HEK293 (cell line): Measurements from ENCODE around the gene ESPNL.

Experiments used
- CTCF ChIA-PET: fragments of 350-600 bp; formaldehyde crosslinking; extraction: SDS; loops from one replicate; lab custom pipeline; 2021; ENCODE audit warnings: antibody characterized with exemption; lab: Yijun Ruan, JAX
- POLR2A ChIA-PET: fragments of 300-600 bp; formaldehyde crosslinking; extraction: SDS; loops from one replicate; lab custom pipeline; 2020; ENCODE audit warnings: antibody characterized with exemption, inconsistent platforms; lab: Yijun Ruan, JAX
- H3K27ac ChIP-seq: fragments of 200-500 bp; sonication (Bioruptor generic); 2 replicates; pipeline ENCODE4 v1.5.1; 2014; ENCODE audit warnings: low read depth, low read length, control low read depth, inconsistent platforms; ENCODE audit errors: extremely low read depth
- H3K36me3 ChIP-seq, 2 experiments: fragments of 200-500 bp in 1 of 2; sonication (Bioruptor generic) in 1 of 2; 1 replicate in 1 of 2; 2 replicates in 1 of 2; pipeline ENCODE4 v1.5.1; 2014 to 2017; ENCODE audit warnings: inconsistent platforms in 2 of 2, low read length in 2 of 2; ENCODE audit not compliant: control insufficient read depth in 2 of 2, insufficient read depth in 1 of 2
- H3K4me1 ChIP-seq: fragments of 200-500 bp; sonication (Bioruptor generic); 2 replicates; pipeline ENCODE4 v1.5.1; 2014; ENCODE audit warnings: mild to moderate bottlenecking, low read length, inconsistent platforms; ENCODE audit not compliant: control insufficient read depth, insufficient read depth
- H3K4me3 ChIP-seq: 2 replicates; pipeline ENCODE4 v1.5.1; 2011; ENCODE audit warnings: low read depth, mild to moderate bottlenecking, control low read depth, low read length, moderate library complexity
- H3K9me3 ChIP-seq: fragments of 200-500 bp; sonication (Bioruptor generic); 2 replicates; pipeline ENCODE4 v1.5.1; 2014; ENCODE audit warnings: low read depth, low read length, inconsistent platforms; ENCODE audit not compliant: control insufficient read depth, insufficient read depth
- EGR2 ChIP-seq: fragments of 450-650 bp; formaldehyde crosslinking; IDR thresholded peaks from 2 replicates; pipeline ENCODE4 v1.5.1; 2016; ENCODE audit warnings: low read depth, missing biosample characterization, missing genetic modification characterization
- GLI4 ChIP-seq: fragments of 450-650 bp; formaldehyde crosslinking; IDR thresholded peaks from 2 replicates; pipeline ENCODE4 v1.5.1; 2016; ENCODE audit warnings: missing biosample characterization, missing genetic modification characterization
- OSR2 ChIP-seq: fragments of 450-650 bp; formaldehyde crosslinking; IDR thresholded peaks from 2 replicates; pipeline ENCODE4 v1.5.1; 2016; ENCODE audit warnings: missing biosample characterization, missing genetic modification characterization
- PATZ1 ChIP-seq: fragments of 450-650 bp; formaldehyde crosslinking; IDR thresholded peaks from 2 replicates; pipeline ENCODE4 v1.5.1; 2016; ENCODE audit warnings: missing biosample characterization, missing genetic modification characterization
- PBX3 ChIP-seq: sonication (generic); formaldehyde crosslinking; IDR thresholded peaks from 2 replicates; pipeline ENCODE4 v1.8.1; 2022; ENCODE audit warnings: mild to moderate bottlenecking, moderate library complexity, missing genetic modification reagents
- ZBTB6 ChIP-seq: fragments of 450-650 bp; formaldehyde crosslinking; IDR thresholded peaks from 2 replicates; pipeline ENCODE4 v1.5.1; 2017; ENCODE audit warnings: missing biosample characterization, missing genetic modification characterization
- ZIC2 ChIP-seq: fragments of 450-650 bp; formaldehyde crosslinking; IDR thresholded peaks from 2 replicates; pipeline ENCODE4 v1.5.1; 2016; ENCODE audit warnings: missing biosample characterization, missing genetic modification characterization
- ZNF16 ChIP-seq: fragments of 450-650 bp; formaldehyde crosslinking; IDR thresholded peaks from 2 replicates; pipeline ENCODE4 v1.5.1; 2016; ENCODE audit warnings: low read depth, missing biosample characterization, missing genetic modification characterization
- ZNF274 ChIP-seq, 2 experiments: fragments of 200-500 bp in 1 of 2; fragments of 450-650 bp in 1 of 2; sonication (Bioruptor generic) in 1 of 2; formaldehyde crosslinking in 1 of 2; IDR thresholded peaks; 2 replicates each; pipeline versions ENCODE4 v1.5.1 to v1.6.1; 2014 to 2016; ENCODE audit warnings: borderline replicate concordance in 1 of 2, inconsistent platforms in 1 of 2, low read length in 1 of 2, missing biosample characterization in 1 of 2, missing genetic modification characterization in 1 of 2
- ZNF544 ChIP-seq: fragments of 450-650 bp; formaldehyde crosslinking; IDR thresholded peaks from 2 replicates; pipeline ENCODE4 v1.5.0; 2017; ENCODE audit warnings: missing biosample characterization, missing genetic modification characterization
- ZSCAN5A ChIP-seq: fragments of 450-650 bp; formaldehyde crosslinking; IDR thresholded peaks from 2 replicates; pipeline ENCODE4 v1.5.1; 2016; ENCODE audit warnings: missing biosample characterization, missing genetic modification characterization

Gene ESPNL

GRCh38 chr2:238122287-238123217 is 22.4 kb downstream of the ESPNL start:
- no peaks in the 10 kb centered on the region for H3K9me3 ChIP-seq
- H3K27ac ChIP-seq: no peak overlapping the region
- H3K36me3 ChIP-seq: no peaks in the 10 kb centered on the region
- TF ChIP-seq ZNF16 (tag by site-specific recombination): no peak
- TF ChIP-seq ZBTB6 (tag by site-specific recombination): no peak
- no peak for TF ChIP-seq ZIC2 (tag by site-specific recombination)
- TF ChIP-seq GLI4 (tag by site-specific recombination): no peak
- TF ChIP-seq PATZ1 (tag by site-specific recombination): no peak
- no peak overlapping the region for H3K4me3 ChIP-seq
- ChIA-PET CTCF (no interaction called here), POLR2A (no interaction called here)
- no peaks in the 10 kb centered on the region for H3K4me1 ChIP-seq

GRCh38 chr2:238123218-238123971 is 23.3 kb downstream of the ESPNL start:
- Histone ChIP-seq H3K4me3 (no peak overlapping the region), H3K36me3 (no peaks in the 10 kb centered on the region), H3K27ac (no peak overlapping the region), H3K4me1 (no peaks in the 10 kb centered on the region), H3K9me3 (no peaks in the 10 kb centered on the region)
- ChIA-PET CTCF (no interaction called here), POLR2A (no interaction called here)
- TF ChIP-seq PBX3 (no peak), EGR2 (tag by site-specific recombination) (0 out of 2 replicates have a peak, but pooled peaks have one; percentile 6)

- ChIA-PET POLR2A (no interaction called here), CTCF (no interaction called here)
- H3K27ac ChIP-seq: no peak overlapping the region
These were observed 23.9 kb downstream of the ESPNL start for GRCh38 chr2:238123991-238124470.

More at GRCh38 chr2:238123991-238124470, 23.9 kb downstream of the ESPNL start:
- no peaks in the 10 kb centered on the region for H3K36me3 ChIP-seq
- H3K4me3 ChIP-seq: no peak overlapping the region
- H3K4me1 ChIP-seq: no peaks in the 10 kb centered on the region
- no peak for TF ChIP-seq ZSCAN5A (tag by site-specific recombination)
- no peak for TF ChIP-seq OSR2 (tag by site-specific recombination)
- no peak for TF ChIP-seq ZNF274 (IDR thresholded peaks at IDR 0.05; ENCODE audit: low read length)
- no peak for TF ChIP-seq ZNF274 (tag by site-specific recombination; IDR thresholded peaks at IDR 0.05; ENCODE audit: borderline replicate concordance)
- no peak for TF ChIP-seq ZNF544 (tag by site-specific recombination)
- H3K9me3 ChIP-seq: no peaks in the 10 kb centered on the region
